ENCODE measurements around the gene MARVELD1. TPM values are rescaled to one million over a fixed set of nuclear protein-coding genes. Genes with fewer than 3 reads are reported as not detected.

MARVELD1 gene
- total and polyA plus RNA-seq, 3 donors from 2014 or later, result 8.7 to 21.9 (median 13.6) TPM

DNA sequence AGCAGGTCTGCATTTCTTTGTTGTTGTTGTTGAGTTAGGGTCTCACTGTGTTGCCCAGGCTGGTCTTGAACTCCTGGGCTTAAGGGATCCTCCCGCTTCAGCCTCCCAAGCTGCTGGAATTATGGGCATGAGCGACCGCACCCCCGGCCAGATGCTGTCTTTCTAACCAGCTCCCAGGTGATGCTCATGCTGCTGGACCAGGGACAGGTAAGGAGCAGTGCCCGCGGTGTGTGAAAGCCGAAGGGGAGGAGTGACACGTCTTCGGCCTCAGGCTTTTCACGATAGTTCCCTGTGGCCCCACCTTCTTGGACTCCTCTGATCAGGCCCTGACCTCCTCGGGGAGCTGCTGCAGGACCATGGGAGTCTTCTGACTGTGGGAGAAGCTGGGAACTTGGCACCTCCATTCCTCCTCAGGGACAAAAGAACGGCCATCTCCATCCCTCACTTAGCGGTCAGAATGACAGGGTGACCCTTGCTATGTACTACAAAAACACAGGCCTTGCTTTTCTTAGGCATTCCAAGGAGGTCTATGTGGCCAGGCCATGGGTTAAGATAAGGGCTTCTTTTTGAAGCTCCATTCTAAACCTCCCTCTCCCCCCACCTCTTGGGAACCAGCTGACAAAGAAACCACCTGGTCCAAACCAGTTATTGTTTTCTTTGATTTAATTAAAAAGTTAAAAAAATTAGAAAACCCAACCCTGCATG is 52.7 kb downstream of the MARVELD1 start:
- DNase-seq, result no peak
- Histone ChIP-seq H3K4me1 (peaks cover 5% of the 10 kb centered on the region), H3K36me3 (ENCODE audit: low read depth, missing control alignments) (no peaks in the 10 kb centered on the region), H3K27ac (no peak overlapping the region), H3K9me3 (no peaks in the 10 kb centered on the region), H3K27me3 (no peaks in the 10 kb centered on the region), H3K4me3 (no peak overlapping the region)
- no peak for TF ChIP-seq POLR2A (IDR thresholded peaks at IDR 0.05)
- TF ChIP-seq, protein P1, sequence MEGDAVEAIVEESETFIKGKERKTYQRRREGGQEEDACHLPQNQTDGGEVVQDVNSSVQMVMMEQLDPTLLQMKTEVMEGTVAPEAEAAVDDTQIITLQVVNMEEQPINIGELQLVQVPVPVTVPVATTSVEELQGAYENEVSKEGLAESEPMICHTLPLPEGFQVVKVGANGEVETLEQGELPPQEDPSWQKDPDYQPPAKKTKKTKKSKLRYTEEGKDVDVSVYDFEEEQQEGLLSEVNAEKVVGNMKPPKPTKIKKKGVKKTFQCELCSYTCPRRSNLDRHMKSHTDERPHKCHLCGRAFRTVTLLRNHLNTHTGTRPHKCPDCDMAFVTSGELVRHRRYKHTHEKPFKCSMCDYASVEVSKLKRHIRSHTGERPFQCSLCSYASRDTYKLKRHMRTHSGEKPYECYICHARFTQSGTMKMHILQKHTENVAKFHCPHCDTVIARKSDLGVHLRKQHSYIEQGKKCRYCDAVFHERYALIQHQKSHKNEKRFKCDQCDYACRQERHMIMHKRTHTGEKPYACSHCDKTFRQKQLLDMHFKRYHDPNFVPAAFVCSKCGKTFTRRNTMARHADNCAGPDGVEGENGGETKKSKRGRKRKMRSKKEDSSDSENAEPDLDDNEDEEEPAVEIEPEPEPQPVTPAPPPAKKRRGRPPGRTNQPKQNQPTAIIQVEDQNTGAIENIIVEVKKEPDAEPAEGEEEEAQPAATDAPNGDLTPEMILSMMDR (IDR thresholded peaks at IDR 0.05), result no peak
- intact Hi-C loops (cut with DNase I; ENCODE audit: low total_unique reads), result no loop called here
- WGBS, 2 donors, result 88 to 90% methylated on average over 13 of the region's 13 CpGs

DNA sequence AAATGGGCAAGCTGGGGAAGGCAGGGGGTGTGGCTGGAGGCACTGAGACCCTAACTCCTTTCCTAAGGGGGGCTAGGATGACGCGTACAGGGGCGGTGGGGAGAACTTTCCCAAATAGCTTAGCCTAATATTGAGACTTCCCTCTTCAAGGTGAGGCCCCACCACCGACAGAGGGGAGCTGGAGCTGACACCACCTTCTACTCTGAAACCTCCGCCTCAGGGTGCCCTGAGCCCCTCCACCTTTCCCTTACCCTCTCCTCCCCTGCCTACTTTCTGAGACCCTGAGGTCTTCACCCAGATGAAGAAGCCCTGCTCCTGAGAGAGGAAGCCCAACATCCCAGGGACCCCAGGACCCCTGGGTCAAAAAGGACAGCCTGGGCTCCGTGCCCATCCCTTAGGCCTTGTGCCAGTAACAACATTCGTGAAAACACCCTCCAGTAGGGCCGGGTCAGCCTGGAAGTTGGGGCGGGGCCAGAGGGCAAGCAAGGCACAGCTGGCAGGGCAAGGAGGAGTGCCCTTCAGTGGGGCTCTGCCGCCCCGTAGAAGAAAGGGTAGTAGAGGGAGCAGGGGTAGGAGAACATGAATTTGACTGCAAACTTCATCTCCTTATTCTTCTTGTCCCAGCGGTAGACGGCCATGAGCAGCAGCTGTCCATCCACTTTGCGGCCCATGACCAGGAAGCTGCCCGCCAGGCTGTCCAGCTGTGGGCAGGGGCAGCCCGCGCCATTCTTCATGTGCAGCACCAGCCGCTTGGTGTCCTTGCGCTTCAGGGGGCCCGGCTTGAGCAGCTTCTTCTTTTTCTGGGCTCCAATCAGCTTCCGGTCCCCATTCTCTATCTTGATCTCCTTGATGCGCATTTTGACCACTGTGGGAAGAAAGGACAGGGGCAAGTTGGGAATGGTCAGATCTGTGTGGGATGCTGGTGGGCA is 53.7 kb downstream of the MARVELD1 start:
- 90 to 93% methylated on average over 22 of the region's 22 CpGs for WGBS, 2 donors
- intact Hi-C loops (cut with DNase I; ENCODE audit: low total_unique reads), result no loop called here
- TF ChIP-seq POLR2A (IDR thresholded peaks at IDR 0.05), result no peak
- TF ChIP-seq, protein P1 (IDR thresholded peaks at IDR 0.05), result no peak
- no peak for DNase-seq
- no peak overlapping the region for H3K4me3 ChIP-seq
- H3K4me1 ChIP-seq, result peaks cover 5% of the 10 kb centered on the region
- H3K9me3 ChIP-seq, result no peaks in the 10 kb centered on the region
- no peak overlapping the region for H3K27ac ChIP-seq
- H3K36me3 ChIP-seq (ENCODE audit: low read depth, missing control alignments), result no peaks in the 10 kb centered on the region
- no peaks in the 10 kb centered on the region for H3K27me3 ChIP-seq

Other genes with a start within 250 kb of the MARVELD1 start
- gene MMS19, start 215.3 kb upstream of the MARVELD1 start, total RNA-seq, result 100 to 1,000 TPM; 206 to 253 TPM
- 109 TPM for gene MMS19, start 215.3 kb upstream of the MARVELD1 start, polyA plus RNA-seq (ENCODE audit: insufficient read depth, low read depth, low replicate concordance)
- 100 to 1,000 TPM; 111 to 143 TPM for gene UBTD1, start 214.8 kb upstream of the MARVELD1 start, total RNA-seq
- 74.1 TPM for gene UBTD1, start 214.8 kb upstream of the MARVELD1 start, polyA plus RNA-seq (ENCODE audit: insufficient read depth, low read depth, low replicate concordance)
- gene ANKRD2, start 141.0 kb upstream of the MARVELD1 start, total RNA-seq, result 1 to 10 TPM in 1 of 2 donors, under 1 TPM in 1; 0.43 to 1.9 TPM
- 3.5 TPM for gene ANKRD2, start 141.0 kb upstream of the MARVELD1 start, polyA plus RNA-seq (ENCODE audit: insufficient read depth, low read depth, low replicate concordance)
- gene HOGA1, start 129.3 kb upstream of the MARVELD1 start, total RNA-seq, result under 1 TPM; 0.25 to 0.55 TPM
- 1.5 TPM for gene HOGA1, start 129.3 kb upstream of the MARVELD1 start, polyA plus RNA-seq (ENCODE audit: insufficient read depth, low read depth, low replicate concordance)
- gene C10orf62, start 124.0 kb upstream of the MARVELD1 start, total RNA-seq, result 100 to 1,000 TPM; 108 to 373 TPM
- 304 TPM for gene C10orf62, start 124.0 kb upstream of the MARVELD1 start, polyA plus RNA-seq (ENCODE audit: insufficient read depth, low read depth, low replicate concordance)
- gene MORN4, start 80.2 kb upstream of the MARVELD1 start, total RNA-seq, result 1 to 10 TPM; 7.1 to 7.5 TPM
- gene MORN4, start 80.2 kb upstream of the MARVELD1 start, polyA plus RNA-seq (ENCODE audit: insufficient read depth, low read depth, low replicate concordance), result 23.3 TPM
- gene PI4K2A, start 73.1 kb upstream of the MARVELD1 start, total RNA-seq, result 10 to 100 TPM; 27.4 to 31.0 TPM
- 24.2 TPM for gene PI4K2A, start 73.1 kb upstream of the MARVELD1 start, polyA plus RNA-seq (ENCODE audit: insufficient read depth, low read depth, low replicate concordance)
- 10 to 100 TPM; 23.0 to 28.3 TPM for gene AVPI1, start 26.5 kb upstream of the MARVELD1 start, total RNA-seq
- 26.4 TPM for gene AVPI1, start 26.5 kb upstream of the MARVELD1 start, polyA plus RNA-seq (ENCODE audit: insufficient read depth, low read depth, low replicate concordance)
- gene ZFYVE27, start 23.4 kb downstream of the MARVELD1 start, total RNA-seq, result 10 to 100 TPM; 64.8 to 66.4 TPM
- 38.4 TPM for gene ZFYVE27, start 23.4 kb downstream of the MARVELD1 start, polyA plus RNA-seq (ENCODE audit: insufficient read depth, low read depth, low replicate concordance)
- 1 to 10 TPM in 1 of 2 donors, under 1 TPM in 1; 0.99 to 2.0 TPM for gene SFRP5, start 58.3 kb downstream of the MARVELD1 start, total RNA-seq
- gene SFRP5, start 58.3 kb downstream of the MARVELD1 start, polyA plus RNA-seq (ENCODE audit: insufficient read depth, low read depth, low replicate concordance), result 1.2 TPM
- 1 to 10 TPM; 1.1 TPM for gene GOLGA7B, start 136.1 kb downstream of the MARVELD1 start, total RNA-seq
- gene GOLGA7B, start 136.1 kb downstream of the MARVELD1 start, polyA plus RNA-seq (ENCODE audit: insufficient read depth, low read depth, low replicate concordance), result 1.3 TPM

All from testis (tissue), 3 donors.